Measurements from ENCODE around the gene FGF7. TPM values are rescaled to one million over a fixed set of nuclear protein-coding genes. Genes with fewer than 3 reads are reported as not detected.

FGF7 gene
- total RNA-seq, 1 experiment from 2014 or later = 0.15 TPM

GRCh38 chr15:49458145-49458544 is 35.1 kb downstream of the FGF7 start (continued):
- TF ChIP-seq ZNF532 (CRISPR knock-in tag; IDR thresholded peaks at IDR 0.05; ENCODE audit: borderline replicate concordance) (no peak), ZMAT4 (CRISPR knock-in tag; IDR thresholded peaks at IDR 0.05) (no peak), MXD4 (CRISPR knock-in tag; IDR thresholded peaks at IDR 0.05; ENCODE audit: borderline replicate concordance) (no peak), RORB (CRISPR knock-in tag; IDR thresholded peaks at IDR 0.05) (no peak), ARID4B (CRISPR knock-in tag; IDR thresholded peaks at IDR 0.05; ENCODE audit: borderline replicate concordance) (no peak), CTCF (IDR thresholded peaks at IDR 0.05) (no peak)
- TF ChIP-seq, protein P1, sequence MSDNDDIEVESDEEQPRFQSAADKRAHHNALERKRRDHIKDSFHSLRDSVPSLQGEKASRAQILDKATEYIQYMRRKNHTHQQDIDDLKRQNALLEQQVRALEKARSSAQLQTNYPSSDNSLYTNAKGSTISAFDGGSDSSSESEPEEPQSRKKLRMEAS (CRISPR knock-in tag; IDR thresholded peaks at IDR 0.05) = no peak

DNA sequence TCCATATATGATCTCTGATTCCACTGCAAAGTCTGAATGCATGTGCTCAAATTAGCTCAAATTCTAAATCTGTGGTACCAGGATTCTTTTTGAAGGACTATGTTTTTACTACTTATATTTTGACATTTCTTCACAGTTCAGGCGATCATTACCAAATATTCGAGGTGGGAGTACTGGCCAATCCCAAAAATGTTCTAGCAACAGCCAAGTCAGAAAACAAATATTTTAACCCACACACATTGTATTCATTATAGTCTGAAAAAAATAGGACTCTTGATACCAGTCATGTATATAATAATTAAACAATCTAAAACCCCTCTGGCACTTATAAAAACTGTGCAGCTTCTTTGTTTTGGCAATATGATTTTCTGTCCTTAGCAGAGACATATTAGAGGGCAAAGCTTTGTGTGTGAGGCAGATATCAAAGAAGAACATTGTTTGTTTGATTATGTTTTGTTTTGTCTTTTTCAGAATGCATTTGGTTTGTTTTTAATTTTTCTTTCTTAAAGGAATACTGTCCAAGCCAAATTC is 37.4 kb downstream of the FGF7 start:
- H3K27ac Mint-ChIP-seq = no peak overlapping the region
- ATAC-seq = no peak
- no peaks in the 10 kb centered on the region for H3K36me3 Mint-ChIP-seq
- no peak for DNase-seq (ENCODE audit: low spot score)
- H3K4me3 Mint-ChIP-seq = no peak overlapping the region
- no peaks in the 10 kb centered on the region for H3K27me3 Mint-ChIP-seq (ENCODE audit: low read depth)
- POLR2A ChIA-PET = no interaction called here
- CTCF ChIA-PET = interaction anchor here (0.8 to 0.9 kb wide), 2 partner anchors 11 kb away, joined by 3 read pairs; no protein-coding TSS in a partner anchor
- H3K9me3 Mint-ChIP-seq = no peaks in the 10 kb centered on the region
- H3K4me1 Mint-ChIP-seq = no peaks in the 10 kb centered on the region
- TF ChIP-seq GRHL2 (CRISPR knock-in tag; IDR thresholded peaks at IDR 0.05; ENCODE audit: insufficient replicate concordance, severe bottlenecking) = no peak
- TF ChIP-seq ZNF396 (CRISPR knock-in tag; IDR thresholded peaks at IDR 0.05; ENCODE audit: borderline replicate concordance) = no peak
- TF ChIP-seq USF2 (CRISPR knock-in tag; IDR thresholded peaks at IDR 0.05) = no peak
- TF ChIP-seq ZSCAN18 (CRISPR knock-in tag; IDR thresholded peaks at IDR 0.05) = no peak
- TF ChIP-seq ZBTB21 (CRISPR knock-in tag; IDR thresholded peaks at IDR 0.05; ENCODE audit: borderline replicate concordance) = no peak
- no peak for TF ChIP-seq PREB (CRISPR knock-in tag; IDR thresholded peaks at IDR 0.05; ENCODE audit: borderline replicate concordance)
- no peak for TF ChIP-seq TEAD4 (CRISPR knock-in tag; IDR thresholded peaks at IDR 0.05)
- TF ChIP-seq, protein P2, sequence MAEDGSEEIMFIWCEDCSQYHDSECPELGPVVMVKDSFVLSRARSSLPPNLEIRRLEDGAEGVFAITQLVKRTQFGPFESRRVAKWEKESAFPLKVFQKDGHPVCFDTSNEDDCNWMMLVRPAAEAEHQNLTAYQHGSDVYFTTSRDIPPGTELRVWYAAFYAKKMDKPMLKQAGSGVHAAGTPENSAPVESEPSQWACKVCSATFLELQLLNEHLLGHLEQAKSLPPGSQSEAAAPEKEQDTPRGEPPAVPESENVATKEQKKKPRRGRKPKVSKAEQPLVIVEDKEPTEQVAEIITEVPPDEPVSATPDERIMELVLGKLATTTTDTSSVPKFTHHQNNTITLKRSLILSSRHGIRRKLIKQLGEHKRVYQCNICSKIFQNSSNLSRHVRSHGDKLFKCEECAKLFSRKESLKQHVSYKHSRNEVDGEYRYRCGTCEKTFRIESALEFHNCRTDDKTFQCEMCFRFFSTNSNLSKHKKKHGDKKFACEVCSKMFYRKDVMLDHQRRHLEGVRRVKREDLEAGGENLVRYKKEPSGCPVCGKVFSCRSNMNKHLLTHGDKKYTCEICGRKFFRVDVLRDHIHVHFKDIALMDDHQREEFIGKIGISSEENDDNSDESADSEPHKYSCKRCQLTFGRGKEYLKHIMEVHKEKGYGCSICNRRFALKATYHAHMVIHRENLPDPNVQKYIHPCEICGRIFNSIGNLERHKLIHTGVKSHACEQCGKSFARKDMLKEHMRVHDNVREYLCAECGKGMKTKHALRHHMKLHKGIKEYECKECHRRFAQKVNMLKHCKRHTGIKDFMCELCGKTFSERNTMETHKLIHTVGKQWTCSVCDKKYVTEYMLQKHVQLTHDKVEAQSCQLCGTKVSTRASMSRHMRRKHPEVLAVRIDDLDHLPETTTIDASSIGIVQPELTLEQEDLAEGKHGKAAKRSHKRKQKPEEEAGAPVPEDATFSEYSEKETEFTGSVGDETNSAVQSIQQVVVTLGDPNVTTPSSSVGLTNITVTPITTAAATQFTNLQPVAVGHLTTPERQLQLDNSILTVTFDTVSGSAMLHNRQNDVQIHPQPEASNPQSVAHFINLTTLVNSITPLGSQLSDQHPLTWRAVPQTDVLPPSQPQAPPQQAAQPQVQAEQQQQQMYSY (CRISPR knock-in tag; IDR thresholded peaks at IDR 0.05) = no peak
- TF ChIP-seq FOXP1 (CRISPR knock-in tag; IDR thresholded peaks at IDR 0.05; ENCODE audit: borderline replicate concordance) = no peak

All from WTC11 (cell line).